NCI-H128 (cell line): Measurements from ENCODE around the gene HECW1.
"Not testable (repeated sequence)": the region's sequence is repeated elsewhere in the genome, so short reads cannot be mapped to it uniquely, and the experiment has no call there.

Experiments used
- DNase-seq: peaks from one replicate; lab custom pipeline; 2025; ENCODE audit not compliant: unreplicated experiment; lab: John Stamatoyannopoulos, UW

Gene HECW1

DNA sequence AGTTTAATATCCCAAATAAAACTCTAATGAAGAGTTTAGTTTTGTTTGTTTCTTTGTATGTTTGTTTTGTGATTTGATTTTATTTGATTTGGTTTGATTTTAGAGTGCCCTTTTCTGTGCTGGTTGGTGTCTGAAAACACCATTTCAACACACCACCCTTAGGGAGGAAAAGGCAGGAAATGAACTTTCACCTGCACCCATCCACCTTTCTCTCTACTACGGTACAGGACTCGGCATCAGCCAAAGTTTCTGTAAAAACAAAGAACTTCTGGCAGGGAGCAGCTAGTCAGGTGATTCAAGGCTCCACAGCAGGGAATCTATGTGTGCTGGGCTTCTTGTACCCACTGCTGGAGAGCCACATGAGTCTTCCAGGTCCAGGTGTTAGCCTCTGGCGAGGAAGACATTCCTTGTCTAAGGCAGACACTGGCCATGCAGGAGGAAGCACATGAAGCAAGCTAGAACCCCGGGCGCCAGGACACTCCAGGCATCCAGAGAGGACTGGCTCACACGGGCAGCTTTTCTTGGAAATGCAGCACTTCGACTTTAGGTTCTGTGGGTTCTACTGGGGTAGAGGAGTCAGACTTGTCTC lies 448.4 kb downstream of the HECW1 start:
- DNase-seq, result no peak

DNA sequence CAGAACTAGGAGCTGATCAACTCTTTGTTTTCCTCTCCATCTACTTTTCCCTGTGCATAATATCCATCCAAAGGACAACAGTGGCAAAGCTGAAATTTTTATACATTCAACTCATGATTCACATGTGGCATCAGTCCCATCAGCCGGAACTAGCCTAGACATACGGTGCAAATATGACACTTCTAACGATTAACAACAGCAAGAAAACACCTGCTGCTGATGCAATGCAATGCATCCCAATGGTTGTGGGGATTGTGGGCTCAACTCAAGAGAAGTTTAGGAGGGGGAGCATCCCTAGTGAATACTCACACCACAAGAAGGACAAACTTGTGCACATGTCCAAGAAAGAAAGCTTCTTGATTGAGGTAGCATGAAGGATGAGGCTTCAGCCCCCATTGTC lies 449.9 kb downstream of the HECW1 start:
- no peak for DNase-seq

DNA sequence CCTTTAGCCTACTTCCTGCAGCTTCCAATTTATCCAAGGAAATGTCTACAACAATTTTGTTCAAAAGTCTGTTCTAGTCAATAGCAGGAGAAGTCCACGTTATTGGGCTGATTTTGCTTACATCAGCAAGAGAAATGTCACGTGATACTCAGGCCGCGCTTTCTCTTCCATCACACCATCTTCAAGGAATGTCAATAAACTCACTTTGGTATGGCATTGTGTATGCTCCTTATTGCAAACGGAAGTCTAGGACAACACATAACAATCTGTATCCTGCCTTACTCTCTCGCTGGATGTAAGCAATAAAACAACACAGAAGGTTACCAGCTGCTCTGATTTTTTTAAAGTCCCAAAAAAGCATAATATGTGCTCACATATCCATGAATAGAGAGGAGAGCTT lies 453.3 kb downstream of the HECW1 start:
- DNase-seq, result no peak

DNA sequence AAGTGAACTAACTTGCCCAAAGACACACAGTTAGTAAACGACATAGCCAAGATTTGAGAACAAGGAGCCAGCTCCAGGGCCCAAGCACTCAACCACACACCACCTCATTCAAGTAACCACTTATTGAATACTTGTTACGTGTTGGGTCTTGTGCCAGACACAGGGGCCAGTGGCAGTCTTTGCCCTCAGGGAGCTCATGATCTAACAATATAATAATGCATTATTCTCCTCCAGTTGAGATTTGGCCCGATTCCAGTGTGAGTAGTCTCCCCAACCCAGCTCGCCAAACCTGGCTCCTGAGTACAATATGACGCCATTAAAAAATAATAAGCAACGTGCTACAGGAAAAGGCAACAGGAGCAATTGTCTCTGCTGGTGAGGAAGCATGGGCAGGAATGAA lies 456.1 kb downstream of the HECW1 start:
- no peak for DNase-seq

DNA sequence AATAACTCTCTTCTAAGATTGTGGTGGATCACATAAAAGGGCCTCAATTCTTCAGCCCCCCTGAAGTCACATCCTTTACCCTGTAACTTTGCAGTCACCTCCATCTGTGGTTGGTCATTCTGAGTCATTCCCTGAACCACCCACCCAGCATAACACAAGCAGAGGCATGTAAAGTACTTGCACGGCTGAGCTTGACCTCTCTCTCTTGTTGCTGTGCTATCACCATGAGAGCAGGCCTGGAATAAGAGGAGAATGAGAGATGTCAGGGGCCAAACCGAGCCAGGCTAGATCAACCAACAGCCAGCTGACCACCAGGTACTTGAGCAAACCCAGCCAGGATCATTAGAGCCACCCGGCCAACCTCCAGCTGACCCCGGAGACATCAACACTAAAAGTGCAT lies 457.0 kb downstream of the HECW1 start:
- no peak for DNase-seq

DNA sequence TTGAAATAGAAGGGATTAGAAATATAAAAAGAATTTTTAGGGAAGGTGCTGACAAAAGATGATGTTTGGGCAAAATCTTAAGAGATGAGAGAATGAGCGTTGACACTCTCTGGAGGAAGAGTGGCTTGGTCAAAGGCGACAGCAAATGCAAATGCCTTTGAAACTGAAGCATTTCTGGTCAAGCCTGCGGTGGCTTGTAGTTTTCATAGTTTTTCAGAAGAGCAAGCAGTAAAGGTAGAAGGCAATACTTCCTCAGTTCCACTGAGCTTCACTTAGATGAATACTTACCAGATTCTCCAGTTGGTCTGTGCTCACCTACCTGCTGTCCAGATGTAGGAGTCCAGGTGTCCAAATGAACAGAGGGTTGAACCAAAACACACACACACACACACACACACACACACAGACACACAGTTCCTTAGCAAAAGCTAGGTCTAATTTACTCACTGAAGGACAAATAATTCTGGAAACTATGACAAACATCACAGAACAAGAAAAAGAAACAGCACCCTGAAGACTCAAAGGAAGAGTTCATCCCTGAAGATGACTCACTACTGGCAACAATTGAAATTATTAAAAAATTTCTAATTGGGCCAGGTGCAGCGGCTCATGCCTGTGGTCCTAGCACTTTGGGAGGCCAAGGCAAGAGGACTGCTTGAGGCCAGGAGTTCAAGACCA lies 458.4 kb downstream of the HECW1 start:
- no peak for DNase-seq

DNA sequence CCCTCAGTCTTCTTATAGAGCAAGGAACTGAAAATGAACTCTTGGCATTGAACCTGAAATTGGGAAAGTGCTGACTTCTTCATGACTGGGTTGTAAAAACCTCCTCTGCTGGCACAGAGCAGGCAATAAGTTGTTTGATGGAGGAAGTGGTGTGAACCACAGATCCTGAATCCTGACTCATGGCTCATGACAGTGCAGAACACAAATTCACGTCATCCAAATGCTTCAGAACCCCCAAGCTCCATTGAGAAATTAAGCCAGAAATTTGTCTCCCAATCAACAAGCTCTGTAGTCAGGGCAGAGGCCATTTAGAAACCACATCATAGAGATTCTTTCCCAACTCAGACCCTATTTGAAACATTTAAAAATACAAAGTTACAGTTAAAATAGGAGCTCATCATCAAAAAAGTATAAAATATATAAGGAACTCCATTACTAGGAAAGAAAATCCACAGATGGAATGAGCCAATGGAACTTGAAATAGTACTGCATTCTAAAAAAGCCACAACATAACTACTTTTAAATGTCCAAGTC lies 460.1 kb downstream of the HECW1 start:
- no peak for DNase-seq

DNA sequence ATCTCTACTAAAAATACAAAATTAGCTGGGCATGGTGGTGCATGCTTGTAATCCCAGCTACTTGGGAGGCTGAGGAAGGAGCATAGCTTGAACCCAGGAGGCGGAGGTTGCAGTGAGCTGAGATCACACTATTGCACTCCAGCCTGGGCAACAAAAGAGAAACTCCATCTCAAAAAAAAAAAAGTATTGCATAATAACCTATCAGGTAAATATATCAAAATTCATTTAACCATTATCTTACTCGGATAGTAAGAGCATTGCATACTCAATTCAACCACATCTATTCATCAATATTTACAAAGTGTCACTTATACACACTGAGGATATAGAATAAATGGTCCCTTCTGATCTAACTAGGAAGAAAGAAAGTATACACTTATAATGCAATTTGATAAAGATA lies 461.4 kb downstream of the HECW1 start:
- DNase-seq, result not testable (repeated sequence)

DNA sequence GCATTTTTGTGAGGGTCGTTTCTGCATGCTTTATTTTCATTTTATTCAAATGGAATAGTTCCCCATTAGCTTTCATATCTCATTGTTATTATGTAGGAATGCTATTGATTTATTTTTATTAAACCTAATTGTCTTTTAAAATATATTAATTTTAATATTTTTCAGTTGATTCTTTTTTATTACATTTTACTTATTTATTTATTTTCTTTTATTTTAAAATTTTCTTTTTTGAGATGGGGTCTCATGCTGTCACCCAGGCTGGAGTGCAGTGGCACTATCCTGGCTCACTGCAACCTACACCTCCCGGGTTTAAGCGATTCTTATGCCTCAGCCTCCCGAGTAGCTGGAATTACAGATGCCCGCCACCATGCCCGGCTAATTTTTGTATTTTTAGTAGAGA lies 463.1 kb downstream of the HECW1 start:
- no peak for DNase-seq

DNA sequence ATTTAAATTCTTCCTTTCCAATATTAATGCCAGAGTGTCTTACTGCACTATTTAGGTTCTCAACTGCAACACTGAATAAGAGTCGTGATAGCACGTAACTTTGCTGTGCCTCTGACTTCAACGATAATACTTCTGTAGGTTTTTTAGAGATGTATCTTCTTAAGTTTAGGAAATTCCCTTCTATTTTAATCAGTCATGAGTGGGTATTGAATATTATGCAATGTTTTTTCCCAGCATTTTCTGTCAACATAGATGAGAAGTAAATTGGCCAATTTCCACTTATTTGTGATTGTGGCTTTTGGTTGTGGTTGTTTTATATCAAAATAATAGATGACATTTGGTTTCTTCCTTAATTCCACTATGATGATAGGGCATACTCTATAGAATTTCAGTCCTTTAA lies 463.8 kb downstream of the HECW1 start:
- no peak for DNase-seq

DNA sequence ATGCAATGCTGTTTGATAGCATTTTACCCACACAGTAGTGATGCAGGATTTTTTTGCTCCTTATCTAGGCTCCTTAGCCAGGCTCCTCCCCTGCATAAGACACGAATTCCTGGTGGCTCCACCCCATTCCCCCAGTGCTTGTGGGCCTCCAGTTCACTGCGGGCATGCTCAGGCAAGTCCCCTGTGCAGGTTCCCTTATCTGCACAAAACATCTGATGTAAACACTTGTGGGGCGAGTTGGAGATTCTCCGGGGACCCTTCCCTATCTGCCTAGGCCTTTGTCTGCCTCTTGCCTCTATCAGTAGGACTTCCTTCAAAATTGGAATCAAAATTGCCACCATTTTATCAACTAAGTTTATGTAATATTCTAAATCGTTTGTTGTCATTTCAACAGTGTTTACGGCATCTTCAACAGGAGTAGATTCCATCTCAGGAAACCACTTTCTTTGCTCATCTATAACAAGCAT lies 465.1 kb downstream of the HECW1 start:
- DNase-seq, result no peak

DNA sequence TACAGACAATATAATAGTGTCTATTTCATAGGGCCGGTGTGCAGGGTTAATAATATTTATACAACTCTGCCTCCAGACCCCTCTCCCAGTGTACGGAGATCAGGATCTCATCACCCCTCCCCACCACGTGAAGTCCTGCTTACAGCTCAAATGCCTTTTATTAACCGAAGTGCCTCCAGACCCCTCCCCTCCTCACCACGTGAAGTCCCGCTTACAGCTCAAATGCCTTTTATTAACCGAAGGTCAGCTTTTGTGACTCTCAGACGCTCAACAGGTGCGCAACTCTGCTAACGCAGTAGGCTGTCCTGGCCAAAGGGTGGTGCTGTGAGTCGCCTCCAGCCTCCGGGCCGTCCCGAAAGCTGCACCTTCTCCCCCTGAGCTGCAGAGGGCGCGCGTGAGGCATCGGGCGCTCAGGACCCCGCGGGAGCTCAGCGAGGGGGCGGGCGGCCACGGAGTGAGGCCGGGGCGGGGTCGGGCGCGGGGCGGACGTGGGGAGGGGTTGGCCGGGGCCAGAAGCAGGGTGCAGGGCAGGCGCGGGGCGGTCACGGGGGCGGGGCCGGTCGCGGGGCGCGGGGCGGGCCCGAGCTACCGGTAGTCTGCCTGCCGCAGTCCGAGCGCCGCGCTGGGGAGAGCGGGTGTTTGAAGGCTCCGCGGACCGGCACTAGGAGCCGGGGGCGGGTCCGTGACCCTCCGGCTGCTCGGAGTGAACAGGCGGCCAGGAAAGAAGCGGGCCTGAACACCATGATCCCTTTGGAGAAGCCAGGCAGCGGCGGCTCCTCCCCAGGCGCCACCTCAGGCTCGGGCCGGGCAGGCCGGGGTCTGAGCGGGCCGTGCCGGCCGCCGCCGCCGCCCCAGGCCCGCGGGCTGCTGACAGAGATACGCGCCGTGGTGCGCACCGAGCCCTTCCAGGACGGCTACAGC lies 470.3 kb downstream of the HECW1 start, which contains the start of gene STK17A:
TSS of gene STK17A (plus strand) at position 606 of the 921 bp plus-strand sequence. CDS start at position 742, 136 bp downstream.
- peak; percentile 88 for DNase-seq

DNA sequence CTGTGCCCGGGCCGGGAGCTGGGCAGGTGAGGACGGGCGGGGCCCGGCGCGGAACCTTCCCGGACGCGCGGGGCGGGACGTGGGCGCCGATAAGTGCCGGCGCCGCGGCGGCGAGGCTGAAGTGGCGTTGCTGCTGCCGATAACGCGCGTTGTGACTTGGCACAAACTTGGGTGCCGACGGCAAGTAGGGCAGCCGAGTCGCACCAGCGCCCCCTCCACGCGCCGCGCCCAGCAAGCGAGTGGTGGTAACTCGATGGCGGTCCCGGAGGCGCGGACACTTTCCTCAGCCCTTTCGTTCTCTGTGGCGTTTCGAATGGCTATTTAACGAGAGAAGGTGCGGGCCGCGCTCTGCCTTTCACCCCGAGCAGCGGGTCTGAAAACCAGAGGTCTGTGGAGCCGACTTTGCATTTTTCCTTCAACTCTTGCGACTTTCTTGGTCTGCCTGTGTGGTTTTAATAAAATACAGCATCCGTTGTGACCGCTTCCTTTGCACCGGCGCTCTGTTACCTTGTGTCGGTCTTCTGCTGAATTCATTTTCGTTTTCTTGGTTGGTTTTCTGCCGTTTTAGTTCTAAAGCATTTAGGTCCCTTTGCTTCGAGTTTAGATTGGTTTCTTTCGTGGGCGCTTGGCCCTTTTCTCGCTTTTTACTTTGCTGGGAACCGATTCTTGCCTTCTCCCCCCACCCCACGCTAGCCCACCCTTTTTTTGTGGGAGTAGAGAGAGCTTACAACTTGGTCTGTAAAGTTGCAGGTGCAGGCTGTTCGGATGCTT lies 471.2 kb downstream of the HECW1 start:
- DNase-seq, result no peak

DNA sequence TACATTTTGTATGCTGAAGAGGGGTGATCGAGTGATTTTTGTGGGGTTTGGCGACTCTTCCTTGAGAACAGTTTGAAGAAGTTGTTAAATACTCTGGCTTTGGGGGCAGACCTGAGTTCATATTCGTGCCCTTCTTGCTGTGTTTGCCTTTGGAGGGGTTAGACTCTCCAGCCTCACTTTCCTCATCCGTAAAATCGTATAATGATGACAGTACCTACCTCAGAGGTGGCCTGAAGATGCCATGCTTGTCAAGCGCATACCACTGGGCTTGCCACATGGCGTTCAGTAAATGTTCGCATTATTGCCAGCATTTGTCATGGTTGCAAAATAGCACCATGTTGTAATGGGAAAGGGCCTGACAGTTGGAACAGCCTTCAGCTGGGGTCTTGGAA lies 471.7 kb downstream of the HECW1 start:
- DNase-seq, result no peak

DNA sequence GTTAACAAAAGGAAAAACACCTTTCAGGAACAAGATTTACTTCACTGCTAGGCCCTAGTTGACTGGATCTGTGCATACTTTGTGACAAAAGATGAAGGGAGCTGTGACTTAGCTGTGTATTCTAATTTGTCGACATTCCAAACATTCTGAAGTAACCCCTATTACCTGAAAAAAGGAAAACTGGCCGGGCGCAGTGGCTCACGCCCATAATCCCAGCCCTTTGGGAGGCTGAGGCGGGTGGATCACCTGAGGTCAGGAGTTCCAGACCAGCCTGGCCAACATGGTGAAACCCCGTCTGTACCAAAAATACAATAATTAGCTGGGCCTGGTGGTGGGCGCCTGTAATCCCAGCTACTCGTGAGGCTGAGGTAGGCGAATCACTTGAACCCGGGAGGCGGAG lies 472.3 kb downstream of the HECW1 start:
- DNase-seq, result not testable (repeated sequence)

DNA sequence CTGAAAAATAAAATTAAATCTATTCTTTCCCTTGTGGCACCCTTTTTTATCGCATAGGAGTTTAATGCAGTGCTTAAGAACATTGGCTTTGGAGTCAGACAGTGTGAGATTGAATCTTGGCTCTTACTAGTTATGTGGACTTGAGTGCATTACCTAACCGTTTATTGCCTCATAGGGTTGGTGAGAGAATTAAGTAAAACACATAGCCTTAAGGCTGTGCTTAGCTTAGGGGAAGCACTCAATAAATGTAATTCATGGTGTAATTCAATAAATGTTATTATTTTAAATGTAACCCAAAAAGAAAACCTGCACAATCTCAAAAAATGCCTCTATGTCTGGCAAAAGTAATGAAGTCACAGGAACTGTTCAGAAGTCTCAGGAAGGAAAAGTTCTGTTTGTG lies 473.1 kb downstream of the HECW1 start:
- DNase-seq, result no peak

DNA sequence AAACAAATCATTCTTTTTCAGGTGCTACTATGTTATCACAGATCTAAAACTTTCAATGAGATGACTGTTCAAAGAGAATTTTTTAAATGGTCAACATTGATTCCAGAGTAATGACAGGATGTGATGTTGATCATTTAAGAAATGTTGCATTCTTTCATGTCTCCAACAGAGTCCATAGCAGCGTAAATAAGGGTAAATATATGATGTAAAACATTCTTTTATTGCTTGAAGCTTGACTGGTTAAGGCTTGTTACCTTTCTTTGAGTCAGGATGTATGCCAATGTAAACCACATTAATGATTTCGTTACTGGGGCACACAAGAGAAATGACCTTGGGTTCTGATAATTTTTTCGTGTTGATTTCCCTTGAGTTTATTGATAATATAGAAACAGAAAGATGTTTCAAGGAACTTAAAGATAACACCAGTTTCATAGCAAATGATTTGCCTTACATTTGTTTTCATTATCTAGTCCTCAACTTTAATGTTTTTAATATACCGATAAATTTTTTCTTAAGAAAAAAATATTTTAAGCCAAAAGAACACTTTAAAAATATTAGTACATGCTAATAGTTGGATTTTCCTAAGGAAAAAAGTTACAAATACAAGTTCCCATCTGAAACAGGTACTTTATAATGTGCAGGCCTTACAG lies 473.9 kb downstream of the HECW1 start:
- no peak for DNase-seq

DNA sequence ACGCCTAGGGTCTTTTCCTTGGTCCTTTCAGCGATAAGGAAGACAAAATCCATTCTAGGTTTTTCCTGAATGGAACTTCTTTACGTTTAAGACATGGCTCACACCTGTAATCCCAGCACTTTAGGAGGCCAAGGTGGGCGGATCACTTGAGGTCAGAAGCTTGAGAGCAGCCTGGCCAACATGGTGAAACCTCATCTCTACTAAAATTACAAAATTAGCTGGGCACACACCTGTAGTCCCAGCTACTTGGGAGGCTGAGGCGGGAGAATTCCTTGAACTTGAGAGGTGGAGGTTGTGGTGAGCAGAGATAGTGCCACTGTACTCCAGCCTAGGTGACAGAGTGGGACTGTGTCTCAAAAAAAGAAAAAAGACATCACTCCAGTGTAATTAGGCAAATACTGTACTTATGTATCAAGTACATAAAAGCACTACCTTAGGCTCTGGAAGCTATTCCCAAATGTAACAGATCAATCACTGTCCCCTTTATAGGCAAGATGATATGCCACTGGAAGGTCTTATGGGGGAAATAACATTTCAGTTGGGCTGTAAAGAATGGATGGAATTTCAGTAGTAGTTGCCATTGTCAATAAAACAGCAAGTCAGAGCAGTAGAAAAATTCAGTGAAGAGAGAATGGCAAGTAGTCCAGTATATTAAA lies 476.2 kb downstream of the HECW1 start:
- DNase-seq, result no peak

DNA sequence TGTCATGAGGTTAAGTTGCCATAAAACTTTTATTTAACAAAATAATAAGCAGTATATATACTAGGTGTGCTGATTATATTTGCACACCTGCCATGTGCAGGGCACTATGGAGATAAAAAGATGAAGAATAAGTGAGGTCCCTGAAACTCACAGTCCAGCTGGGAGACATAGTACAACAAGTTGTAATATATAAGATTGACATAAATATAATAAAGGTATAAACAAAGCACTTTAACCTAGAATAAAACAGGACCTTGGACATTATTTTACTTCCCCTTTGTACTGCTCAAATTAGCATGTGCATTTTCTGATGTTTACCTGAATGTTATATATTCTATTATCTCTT lies 476.7 kb downstream of the HECW1 start:
- DNase-seq, result no peak

DNA sequence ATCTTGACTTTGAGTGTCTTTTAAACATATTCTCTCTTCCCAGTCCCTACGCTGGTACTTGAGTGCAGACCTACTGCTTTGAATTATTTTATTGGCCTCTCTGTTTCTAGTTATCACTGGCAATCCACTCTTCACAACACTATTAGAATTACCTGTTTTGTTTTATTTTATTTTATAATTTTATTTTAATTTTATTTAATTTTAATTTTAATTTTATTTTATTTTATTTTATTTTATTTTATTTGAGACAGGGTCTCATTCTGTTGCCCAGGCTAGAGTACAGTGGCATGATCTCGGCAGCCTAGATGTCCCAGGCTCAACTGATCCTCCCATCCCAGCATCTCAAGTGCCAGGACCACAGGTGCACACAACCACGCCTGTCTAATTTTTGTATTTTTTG lies 477.3 kb downstream of the HECW1 start:
- DNase-seq, result no peak
